ENCODE data around the gene FHOD1.

DNA sequence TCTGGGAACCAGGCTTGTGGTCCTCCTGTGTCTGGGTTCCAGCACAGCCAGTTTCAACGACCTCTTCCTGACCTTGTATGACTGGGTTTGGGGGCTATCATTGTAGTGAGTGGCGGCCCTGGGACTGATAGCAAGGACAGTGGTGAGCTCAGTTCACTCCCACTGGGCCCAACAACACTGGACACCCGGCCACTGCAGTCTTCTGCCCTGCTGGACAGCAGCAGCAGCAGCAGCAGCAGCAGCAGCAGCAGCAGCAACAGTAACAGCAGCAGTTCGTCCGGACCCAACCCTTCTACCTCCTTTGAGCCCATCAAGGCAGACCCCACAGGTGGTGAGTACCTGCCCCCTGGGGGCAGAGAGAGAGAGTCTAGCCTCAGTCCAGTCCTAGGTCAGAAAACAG, 51.6 kb downstream of the FHOD1 start:
- TF ChIP-seq, protein P1, sequence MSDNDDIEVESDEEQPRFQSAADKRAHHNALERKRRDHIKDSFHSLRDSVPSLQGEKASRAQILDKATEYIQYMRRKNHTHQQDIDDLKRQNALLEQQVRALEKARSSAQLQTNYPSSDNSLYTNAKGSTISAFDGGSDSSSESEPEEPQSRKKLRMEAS (IDR thresholded peaks at IDR 0.05) = no peak
- TF ChIP-seq SMC3 (IDR thresholded peaks at IDR 0.05) (no peak), POLR2A (IDR thresholded peaks at IDR 0.05; ENCODE audit: low read length) (no peak), MYC (IDR thresholded peaks at IDR 0.05; ENCODE audit: borderline replicate concordance, low read length) (no peak), CHD2 (IDR thresholded peaks at IDR 0.05; ENCODE audit: low read length, partially characterized antibody) (no peak), NPAS2 (CRISPR knock-in tag; IDR thresholded peaks at IDR 0.05; ENCODE audit: borderline replicate concordance) (no peak), JUN (IDR thresholded peaks at IDR 0.05) (no peak), JUNB (IDR thresholded peaks at IDR 0.05) (no peak), HEYL (CRISPR knock-in tag; IDR thresholded peaks at IDR 0.05) (no peak), HOXB5 (CRISPR knock-in tag; IDR thresholded peaks at IDR 0.05) (no peak)
- TF ChIP-seq, protein P2, sequence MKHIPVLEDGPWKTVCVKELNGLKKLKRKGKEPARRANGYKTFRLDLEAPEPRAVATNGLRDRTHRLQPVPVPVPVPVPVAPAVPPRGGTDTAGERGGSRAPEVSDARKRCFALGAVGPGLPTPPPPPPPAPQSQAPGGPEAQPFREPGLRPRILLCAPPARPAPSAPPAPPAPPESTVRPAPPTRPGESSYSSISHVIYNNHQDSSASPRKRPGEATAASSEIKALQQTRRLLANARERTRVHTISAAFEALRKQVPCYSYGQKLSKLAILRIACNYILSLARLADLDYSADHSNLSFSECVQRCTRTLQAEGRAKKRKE (CRISPR knock-in tag; IDR thresholded peaks at IDR 0.05; ENCODE audit: low read depth) = no peak
- TF ChIP-seq, protein P3, sequence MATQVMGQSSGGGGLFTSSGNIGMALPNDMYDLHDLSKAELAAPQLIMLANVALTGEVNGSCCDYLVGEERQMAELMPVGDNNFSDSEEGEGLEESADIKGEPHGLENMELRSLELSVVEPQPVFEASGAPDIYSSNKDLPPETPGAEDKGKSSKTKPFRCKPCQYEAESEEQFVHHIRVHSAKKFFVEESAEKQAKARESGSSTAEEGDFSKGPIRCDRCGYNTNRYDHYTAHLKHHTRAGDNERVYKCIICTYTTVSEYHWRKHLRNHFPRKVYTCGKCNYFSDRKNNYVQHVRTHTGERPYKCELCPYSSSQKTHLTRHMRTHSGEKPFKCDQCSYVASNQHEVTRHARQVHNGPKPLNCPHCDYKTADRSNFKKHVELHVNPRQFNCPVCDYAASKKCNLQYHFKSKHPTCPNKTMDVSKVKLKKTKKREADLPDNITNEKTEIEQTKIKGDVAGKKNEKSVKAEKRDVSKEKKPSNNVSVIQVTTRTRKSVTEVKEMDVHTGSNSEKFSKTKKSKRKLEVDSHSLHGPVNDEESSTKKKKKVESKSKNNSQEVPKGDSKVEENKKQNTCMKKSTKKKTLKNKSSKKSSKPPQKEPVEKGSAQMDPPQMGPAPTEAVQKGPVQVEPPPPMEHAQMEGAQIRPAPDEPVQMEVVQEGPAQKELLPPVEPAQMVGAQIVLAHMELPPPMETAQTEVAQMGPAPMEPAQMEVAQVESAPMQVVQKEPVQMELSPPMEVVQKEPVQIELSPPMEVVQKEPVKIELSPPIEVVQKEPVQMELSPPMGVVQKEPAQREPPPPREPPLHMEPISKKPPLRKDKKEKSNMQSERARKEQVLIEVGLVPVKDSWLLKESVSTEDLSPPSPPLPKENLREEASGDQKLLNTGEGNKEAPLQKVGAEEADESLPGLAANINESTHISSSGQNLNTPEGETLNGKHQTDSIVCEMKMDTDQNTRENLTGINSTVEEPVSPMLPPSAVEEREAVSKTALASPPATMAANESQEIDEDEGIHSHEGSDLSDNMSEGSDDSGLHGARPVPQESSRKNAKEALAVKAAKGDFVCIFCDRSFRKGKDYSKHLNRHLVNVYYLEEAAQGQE (IDR thresholded peaks at IDR 0.05) = no peak
- TF ChIP-seq, protein P4, sequence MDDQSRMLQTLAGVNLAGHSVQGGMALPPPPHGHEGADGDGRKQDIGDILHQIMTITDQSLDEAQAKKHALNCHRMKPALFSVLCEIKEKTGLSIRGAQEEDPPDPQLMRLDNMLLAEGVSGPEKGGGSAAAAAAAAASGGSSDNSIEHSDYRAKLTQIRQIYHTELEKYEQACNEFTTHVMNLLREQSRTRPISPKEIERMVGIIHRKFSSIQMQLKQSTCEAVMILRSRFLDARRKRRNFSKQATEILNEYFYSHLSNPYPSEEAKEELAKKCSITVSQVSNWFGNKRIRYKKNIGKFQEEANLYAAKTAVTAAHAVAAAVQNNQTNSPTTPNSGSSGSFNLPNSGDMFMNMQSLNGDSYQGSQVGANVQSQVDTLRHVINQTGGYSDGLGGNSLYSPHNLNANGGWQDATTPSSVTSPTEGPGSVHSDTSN (IDR thresholded peaks at IDR 0.05) = no peak
- TF ChIP-seq, protein P5, sequence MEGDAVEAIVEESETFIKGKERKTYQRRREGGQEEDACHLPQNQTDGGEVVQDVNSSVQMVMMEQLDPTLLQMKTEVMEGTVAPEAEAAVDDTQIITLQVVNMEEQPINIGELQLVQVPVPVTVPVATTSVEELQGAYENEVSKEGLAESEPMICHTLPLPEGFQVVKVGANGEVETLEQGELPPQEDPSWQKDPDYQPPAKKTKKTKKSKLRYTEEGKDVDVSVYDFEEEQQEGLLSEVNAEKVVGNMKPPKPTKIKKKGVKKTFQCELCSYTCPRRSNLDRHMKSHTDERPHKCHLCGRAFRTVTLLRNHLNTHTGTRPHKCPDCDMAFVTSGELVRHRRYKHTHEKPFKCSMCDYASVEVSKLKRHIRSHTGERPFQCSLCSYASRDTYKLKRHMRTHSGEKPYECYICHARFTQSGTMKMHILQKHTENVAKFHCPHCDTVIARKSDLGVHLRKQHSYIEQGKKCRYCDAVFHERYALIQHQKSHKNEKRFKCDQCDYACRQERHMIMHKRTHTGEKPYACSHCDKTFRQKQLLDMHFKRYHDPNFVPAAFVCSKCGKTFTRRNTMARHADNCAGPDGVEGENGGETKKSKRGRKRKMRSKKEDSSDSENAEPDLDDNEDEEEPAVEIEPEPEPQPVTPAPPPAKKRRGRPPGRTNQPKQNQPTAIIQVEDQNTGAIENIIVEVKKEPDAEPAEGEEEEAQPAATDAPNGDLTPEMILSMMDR (IDR thresholded peaks at IDR 0.05) = no peak
